Progenitor cell of endocrine pancreas (in vitro differentiated cells): ENCODE data around the gene ARRB2. TPM values are rescaled to one million over a fixed set of nuclear protein-coding genes. Genes with fewer than 3 reads are reported as not detected.

ENCODE experiments used
- DNase-seq: peaks from one replicate; pipeline ENCODE4 v3.0.0; 2021; ENCODE audit warnings: low spot score; ENCODE audit not compliant: unreplicated experiment
- H3K27ac Mint-ChIP-seq: 2 replicates; pipeline ENCODE4 v1.8.0; 2021; ENCODE audit warnings: mild to moderate bottlenecking, moderate library complexity, mixed read lengths
- H3K27me3 Mint-ChIP-seq: 2 replicates; pipeline ENCODE4 v1.8.0; 2021; ENCODE audit warnings: mixed read lengths
- H3K36me3 Mint-ChIP-seq: 2 replicates; pipeline ENCODE4 v1.8.0; 2022; ENCODE audit warnings: mixed read lengths; ENCODE audit not compliant: insufficient read depth
- H3K4me1 Mint-ChIP-seq: 2 replicates; pipeline ENCODE4 v1.8.0; 2021; ENCODE audit warnings: low read depth, mixed read lengths
- H3K4me3 Mint-ChIP-seq: 2 replicates; pipeline ENCODE4 v1.8.0; 2021; ENCODE audit warnings: low read depth, mild to moderate bottlenecking, moderate library complexity, mixed read lengths
- H3K9me3 Mint-ChIP-seq: 2 replicates; pipeline ENCODE4 v1.8.0; 2021; ENCODE audit warnings: low read depth, mixed read lengths
- total RNA-seq: library from RNA; stranded (reverse); gene quantifications from 2 replicates; pipeline ENCODE4 v1.2.1, GENCODE V29; 2021
- TF ChIP-seq, protein P1 (sequence below): fragments of 200-600 bp; sonication (generic); IDR thresholded peaks from one replicate; pipeline ENCODE4 v1.5.0; 2021; ENCODE audit warnings: antibody characterized with exemption, mild to moderate bottlenecking; ENCODE audit not compliant: unreplicated experiment

ARRB2 gene
- total RNA-seq, 1 donor from 2014 or later, result 52.6 TPM

- Mint-ChIP-seq H3K4me3 (no peak overlapping the region), H3K27me3 (peaks cover 8% of the 10 kb centered on the region), H3K27ac (no peak overlapping the region), H3K9me3 (no peaks in the 10 kb centered on the region), H3K4me1 (no peaks in the 10 kb centered on the region), H3K36me3 (peaks cover 12% of the 10 kb centered on the region)
- TF ChIP-seq, protein P1, sequence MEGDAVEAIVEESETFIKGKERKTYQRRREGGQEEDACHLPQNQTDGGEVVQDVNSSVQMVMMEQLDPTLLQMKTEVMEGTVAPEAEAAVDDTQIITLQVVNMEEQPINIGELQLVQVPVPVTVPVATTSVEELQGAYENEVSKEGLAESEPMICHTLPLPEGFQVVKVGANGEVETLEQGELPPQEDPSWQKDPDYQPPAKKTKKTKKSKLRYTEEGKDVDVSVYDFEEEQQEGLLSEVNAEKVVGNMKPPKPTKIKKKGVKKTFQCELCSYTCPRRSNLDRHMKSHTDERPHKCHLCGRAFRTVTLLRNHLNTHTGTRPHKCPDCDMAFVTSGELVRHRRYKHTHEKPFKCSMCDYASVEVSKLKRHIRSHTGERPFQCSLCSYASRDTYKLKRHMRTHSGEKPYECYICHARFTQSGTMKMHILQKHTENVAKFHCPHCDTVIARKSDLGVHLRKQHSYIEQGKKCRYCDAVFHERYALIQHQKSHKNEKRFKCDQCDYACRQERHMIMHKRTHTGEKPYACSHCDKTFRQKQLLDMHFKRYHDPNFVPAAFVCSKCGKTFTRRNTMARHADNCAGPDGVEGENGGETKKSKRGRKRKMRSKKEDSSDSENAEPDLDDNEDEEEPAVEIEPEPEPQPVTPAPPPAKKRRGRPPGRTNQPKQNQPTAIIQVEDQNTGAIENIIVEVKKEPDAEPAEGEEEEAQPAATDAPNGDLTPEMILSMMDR, result no peak
- DNase-seq, result no peak
These were observed 43.3 kb upstream of the ARRB2 start for GRCh38 chr17:4667166-4667565.

DNA sequence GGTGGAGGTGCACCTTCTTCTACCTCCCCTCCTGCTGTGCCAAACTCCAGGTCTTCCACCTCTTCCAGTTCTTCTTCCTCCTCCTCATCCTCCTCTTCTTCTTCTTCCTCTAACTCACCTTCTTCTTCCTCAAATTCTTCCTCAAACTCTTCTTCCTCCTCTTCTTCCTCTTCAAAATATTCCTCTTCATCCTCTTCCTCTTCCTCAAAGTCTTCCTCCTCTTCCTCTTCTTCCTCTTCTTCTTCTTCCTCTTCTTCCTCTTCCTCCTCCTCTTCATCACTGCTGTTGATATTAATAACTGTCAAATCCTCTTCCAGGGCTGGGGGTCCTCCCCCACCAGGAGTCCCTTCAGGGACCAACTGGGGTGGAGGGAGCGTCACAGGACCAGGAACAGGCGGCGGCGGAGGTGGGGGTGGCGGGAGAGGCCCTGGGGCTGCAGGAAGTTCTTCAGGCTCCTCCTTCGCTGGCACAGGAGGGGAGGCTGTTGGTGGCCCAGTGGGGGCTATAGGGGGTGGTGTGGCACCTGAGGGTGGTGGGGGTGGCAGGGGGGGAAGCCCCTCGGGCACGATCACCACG is 38.3 kb upstream of the ARRB2 start:
- no peaks in the 10 kb centered on the region for H3K27me3 Mint-ChIP-seq
- H3K9me3 Mint-ChIP-seq, result no peaks in the 10 kb centered on the region
- peaks cover 17% of the 10 kb centered on the region for H3K36me3 Mint-ChIP-seq
- no peaks in the 10 kb centered on the region for H3K4me1 Mint-ChIP-seq
- TF ChIP-seq, protein P1, result no peak
- H3K4me3 Mint-ChIP-seq, result no peak overlapping the region
- no peak overlapping the region for H3K27ac Mint-ChIP-seq
- DNase-seq, result no peak

DNA sequence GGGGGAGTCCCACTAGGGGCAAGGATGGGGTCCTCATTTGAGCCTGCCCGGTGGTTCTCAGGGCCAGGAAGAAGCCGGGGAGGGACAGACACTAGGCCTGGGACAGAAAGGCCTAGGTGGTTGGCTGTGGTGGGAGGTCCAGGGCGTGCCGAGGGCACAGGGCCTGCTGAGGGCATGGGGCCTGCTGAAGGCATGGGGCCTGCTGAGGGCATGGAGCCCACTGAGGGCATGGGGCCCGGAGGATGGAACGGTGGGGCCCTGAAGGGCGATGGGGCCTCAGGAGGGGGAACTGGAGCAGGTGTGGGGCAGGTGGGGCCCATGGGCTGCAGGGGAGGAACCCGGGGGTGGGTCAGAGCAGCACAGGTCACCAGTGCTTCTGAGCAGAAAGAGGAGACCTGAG is 37.7 kb upstream of the ARRB2 start:
- DNase-seq, result no peak
- Mint-ChIP-seq H3K27ac (no peak overlapping the region), H3K9me3 (no peaks in the 10 kb centered on the region), H3K27me3 (no peaks in the 10 kb centered on the region), H3K36me3 (peaks cover 17% of the 10 kb centered on the region), H3K4me3 (no peak overlapping the region), H3K4me1 (no peaks in the 10 kb centered on the region)
- TF ChIP-seq, protein P1, result no peak

GRCh38 chr17:4673169-4673568 is 37.3 kb upstream of the ARRB2 start:
- Mint-ChIP-seq H3K27ac (no peak overlapping the region), H3K4me1 (no peaks in the 10 kb centered on the region), H3K36me3 (peaks cover 17% of the 10 kb centered on the region), H3K4me3 (no peak overlapping the region), H3K27me3 (no peaks in the 10 kb centered on the region), H3K9me3 (no peaks in the 10 kb centered on the region)
- TF ChIP-seq, protein P1, result no peak
- no peak for DNase-seq

DNA sequence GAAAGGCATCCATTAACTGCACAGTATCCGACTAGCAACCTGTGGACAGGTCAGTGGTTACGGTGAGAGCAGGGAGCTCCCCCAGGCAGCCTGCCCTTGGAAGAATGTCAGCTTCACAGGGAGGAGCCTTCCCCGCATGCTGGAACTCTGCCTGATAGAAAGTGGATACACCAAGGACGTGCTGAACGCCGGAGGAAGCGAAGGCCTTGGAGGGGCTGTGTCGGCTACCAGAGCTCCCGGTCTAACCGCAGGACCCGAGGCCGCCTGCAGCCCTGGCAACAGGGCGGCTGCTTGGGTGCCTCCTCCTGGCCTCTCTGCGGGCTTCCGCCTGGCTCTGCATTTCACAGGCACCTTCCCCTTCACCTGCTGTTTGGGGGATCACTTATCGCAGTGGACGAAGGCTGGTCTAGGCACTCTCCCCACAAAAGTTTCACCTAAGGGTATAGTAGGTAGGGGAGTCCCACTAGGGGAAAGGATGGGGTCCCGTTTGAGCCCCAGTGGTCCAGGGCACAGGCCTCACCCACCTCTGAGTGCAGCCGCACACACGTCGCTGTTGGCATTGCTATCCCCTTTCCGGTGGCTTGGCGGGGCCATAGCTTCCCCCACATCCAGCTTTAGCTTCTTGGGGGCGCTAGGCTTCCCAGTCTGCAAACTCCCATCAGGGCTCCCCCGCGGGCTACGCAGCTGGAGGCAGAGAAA is 36.3 kb upstream of the ARRB2 start:
- peaks cover 17% of the 10 kb centered on the region for H3K36me3 Mint-ChIP-seq

More for the DNA sequence above, 36.3 kb upstream of the ARRB2 start:
- Mint-ChIP-seq H3K27ac (no peak overlapping the region), H3K4me3 (no peak overlapping the region), H3K9me3 (no peaks in the 10 kb centered on the region), H3K4me1 (no peaks in the 10 kb centered on the region), H3K27me3 (no peaks in the 10 kb centered on the region)
- no peak for DNase-seq
- TF ChIP-seq, protein P1, result no peak
